Lower lobe of right lung (tissue), 2 donors: Measurements from ENCODE around the gene FCHO2. TPM values are rescaled to one million over a fixed set of nuclear protein-coding genes. Genes with fewer than 3 reads are reported as not detected.

ENCODE experiments used
- ATAC-seq, 2 donors: fragments of 200-7000 bp; cut with Tn5 transposase; one replicate each; pipeline ENCODE4 v1.9.1; 2020 to 2022; ENCODE audit warnings: mild to moderate bottlenecking in 2 of 2, moderate library complexity in 2 of 2
- DNase-seq: peaks from one replicate; pipeline ENCODE4 v3.0.0-alpha.2; 2020
- H3K27ac ChIP-seq: fragments of 200-600 bp; one replicate; pipeline ENCODE4 v1.8.0; 2022
- H3K27me3 ChIP-seq: fragments of 200-600 bp; one replicate; pipeline ENCODE4 v1.8.0; 2022; ENCODE audit warnings: low read depth
- H3K36me3 ChIP-seq: fragments of 200-600 bp; one replicate; pipeline ENCODE4 v1.8.0; 2022; ENCODE audit warnings: mild to moderate bottlenecking
- H3K4me1 ChIP-seq: fragments of 200-600 bp; one replicate; pipeline ENCODE4 v1.8.0; 2022
- H3K4me3 ChIP-seq: fragments of 200-600 bp; one replicate; pipeline ENCODE4 v1.8.0; 2022; ENCODE audit warnings: mild to moderate bottlenecking
- H3K9me3 ChIP-seq: fragments of 200-600 bp; one replicate; pipeline ENCODE4 v1.8.0; 2022
- CTCF ChIP-seq: fragments of 200-600 bp; IDR thresholded peaks from one replicate; pipeline ENCODE4 v1.8.0; 2022; ENCODE audit warnings: antibody characterized with exemption, mild to moderate bottlenecking
- intact Hi-C: fragments of 100-400 bp; cut with DNase I; formaldehyde crosslinking; loops from one replicate; pipeline ENCODE4 v1.11.0; 2022
- total RNA-seq: library from RNA; stranded (reverse); fragmentation: NEBNext Ultra II Directional; extraction: Animal tissue kit (Norgen Biotek cat#: 25700); gene quantifications from one replicate; pipeline ENCODE4 v1.2.1, GENCODE V29; 2021
- donor health status: DM: no; HTN: yes; CAD: no; lungs with severe emphysema.

The FCHO2 gene
- total RNA-seq, 1 donor from 2014 or later, result 89.9 TPM

- Histone ChIP-seq H3K9me3 (no peaks in the 10 kb centered on the region), H3K4me3 (no peak overlapping the region), H3K27ac (no peak overlapping the region), H3K27me3 (no peaks in the 10 kb centered on the region), H3K36me3 (no peaks in the 10 kb centered on the region), H3K4me1 (peaks cover 25% of the 10 kb centered on the region)
- DNase-seq, result no peak
- intact Hi-C loops, result no loop called here
- no peak for TF ChIP-seq CTCF
- ATAC-seq, result peak; percentile 43 to 51
Observed at GRCh38 chr5:72937517-72938061, 18.3 kb upstream of the FCHO2 start.

GRCh38 chr5:72938206-72938605, 17.6 kb upstream of the FCHO2 start:
- ATAC-seq (peak; percentile 46 to 82), DNase-seq (no peak)
- TF ChIP-seq CTCF, result no peak
- intact Hi-C loops, result no loop called here
- no peak overlapping the region for H3K4me3 ChIP-seq
- H3K36me3 ChIP-seq, result no peaks in the 10 kb centered on the region
- no peaks in the 10 kb centered on the region for H3K9me3 ChIP-seq
- no peaks in the 10 kb centered on the region for H3K27me3 ChIP-seq
- H3K27ac ChIP-seq, result no peak overlapping the region
- H3K4me1 ChIP-seq, result peaks cover 25% of the 10 kb centered on the region

- DNase-seq (no peak), ATAC-seq (peak; percentile 48 to 52)
- intact Hi-C loops, result no loop called here
- no peaks in the 10 kb centered on the region for H3K36me3 ChIP-seq
- peaks cover 25% of the 10 kb centered on the region for H3K4me1 ChIP-seq
- no peak for TF ChIP-seq CTCF
- no peaks in the 10 kb centered on the region for H3K27me3 ChIP-seq
- no peaks in the 10 kb centered on the region for H3K9me3 ChIP-seq
- no peak overlapping the region for H3K4me3 ChIP-seq
- peak overlapping the region; percentile 38 for H3K27ac ChIP-seq
Observed at GRCh38 chr5:72940082-72940481, 15.8 kb upstream of the FCHO2 start.

- Histone ChIP-seq H3K27me3 (no peaks in the 10 kb centered on the region), H3K4me3 (no peak overlapping the region), H3K36me3 (no peaks in the 10 kb centered on the region), H3K27ac (no peak overlapping the region), H3K9me3 (no peaks in the 10 kb centered on the region), H3K4me1 (peaks cover 30% of the 10 kb centered on the region)
- ATAC-seq (no peak), DNase-seq (no peak)
- intact Hi-C loops, result no loop called here
- TF ChIP-seq CTCF, result no peak
Observed at GRCh38 chr5:72943307-72943706, 12.5 kb upstream of the FCHO2 start.

GRCh38 chr5:72947498-72947897, 8.3 kb upstream of the FCHO2 start:
- Histone ChIP-seq H3K9me3 (no peaks in the 10 kb centered on the region), H3K27ac (peak overlapping the region; percentile 73), H3K36me3 (no peaks in the 10 kb centered on the region), H3K4me1 (peaks cover 45% of the 10 kb centered on the region), H3K4me3 (no peak overlapping the region), H3K27me3 (no peaks in the 10 kb centered on the region)
- no peak for TF ChIP-seq CTCF
- ATAC-seq (no peak), DNase-seq (no peak)
- intact Hi-C loops, result no loop called here
